Neural progenitor cell (in vitro differentiated cells): ENCODE measurements around the gene SLC4A4.

Experiments
- EZH2 ChIP-seq: fragments of 200-600 bp; sonication (generic); IDR thresholded peaks from 2 replicates; pipeline ENCODE4 v1.6.1; 2017; ENCODE audit warnings: antibody characterized with exemption, mild to moderate bottlenecking, moderate library complexity
- EZH2phosphoT487 ChIP-seq: fragments of 200-600 bp; sonication (generic); IDR thresholded peaks from 2 replicates; pipeline ENCODE4 v1.6.1; 2017; ENCODE audit warnings: antibody characterized with exemption
- TF ChIP-seq, protein P1 (sequence below): fragments of 200-600 bp; sonication (generic); IDR thresholded peaks from 2 replicates; pipeline ENCODE4 v1.5.1; 2017; ENCODE audit warnings: antibody characterized with exemption, mild to moderate bottlenecking

DNA sequence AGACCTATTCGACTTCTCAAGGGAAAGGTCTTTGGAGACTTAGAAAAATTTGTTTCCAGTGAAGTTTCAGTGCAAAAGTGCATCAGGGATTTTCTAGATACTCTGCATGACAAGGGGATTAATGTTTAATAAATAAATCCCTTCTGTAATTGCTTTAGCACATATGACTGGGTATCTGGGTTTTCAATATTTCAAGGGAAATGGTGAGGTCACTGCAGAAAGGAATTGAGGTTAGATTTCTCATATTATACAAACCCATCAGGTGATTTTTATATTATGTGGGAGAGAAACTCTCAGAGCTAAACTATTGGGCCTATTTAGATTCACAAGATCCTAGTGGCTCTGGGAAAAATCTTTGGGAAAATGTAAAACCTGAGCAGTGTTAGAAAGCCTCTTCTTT lies 48.3 kb upstream of the SLC4A4 start:
- no peak for TF ChIP-seq EZH2
- TF ChIP-seq EZH2phosphoT487: no peak
- TF ChIP-seq, protein P1, sequence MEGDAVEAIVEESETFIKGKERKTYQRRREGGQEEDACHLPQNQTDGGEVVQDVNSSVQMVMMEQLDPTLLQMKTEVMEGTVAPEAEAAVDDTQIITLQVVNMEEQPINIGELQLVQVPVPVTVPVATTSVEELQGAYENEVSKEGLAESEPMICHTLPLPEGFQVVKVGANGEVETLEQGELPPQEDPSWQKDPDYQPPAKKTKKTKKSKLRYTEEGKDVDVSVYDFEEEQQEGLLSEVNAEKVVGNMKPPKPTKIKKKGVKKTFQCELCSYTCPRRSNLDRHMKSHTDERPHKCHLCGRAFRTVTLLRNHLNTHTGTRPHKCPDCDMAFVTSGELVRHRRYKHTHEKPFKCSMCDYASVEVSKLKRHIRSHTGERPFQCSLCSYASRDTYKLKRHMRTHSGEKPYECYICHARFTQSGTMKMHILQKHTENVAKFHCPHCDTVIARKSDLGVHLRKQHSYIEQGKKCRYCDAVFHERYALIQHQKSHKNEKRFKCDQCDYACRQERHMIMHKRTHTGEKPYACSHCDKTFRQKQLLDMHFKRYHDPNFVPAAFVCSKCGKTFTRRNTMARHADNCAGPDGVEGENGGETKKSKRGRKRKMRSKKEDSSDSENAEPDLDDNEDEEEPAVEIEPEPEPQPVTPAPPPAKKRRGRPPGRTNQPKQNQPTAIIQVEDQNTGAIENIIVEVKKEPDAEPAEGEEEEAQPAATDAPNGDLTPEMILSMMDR: no peak
